ENCODE data around the gene UBR3.
"Not testable (repeated sequence)": the region's sequence is repeated elsewhere in the genome, so short reads cannot be mapped to it uniquely, and the experiment has no call there.

UBR3 gene

GRCh38 chr2:169822785-169823392, 4.4 kb upstream of the UBR3 start:
- no peak for DNase-seq (ENCODE audit: low read depth)

GRCh38 chr2:169823996-169824372, 3.3 kb upstream of the UBR3 start:
- no peak for DNase-seq (ENCODE audit: low read depth)

GRCh38 chr2:169824373-169825333, 2.6 kb upstream of the UBR3 start, which contains the start of gene METTL5:
Gene METTL5 (minus strand): TSS chr2:169824905. CDS start chr2:169824597, 308 bp downstream.
- DNase-seq (ENCODE audit: low read depth) = peak; percentile 62

- no peak for DNase-seq (ENCODE audit: low read depth)
Observed at GRCh38 chr2:169828141-169828811, 1.0 kb downstream of the UBR3 start.

GRCh38 chr2:169834401-169834800, 7.1 kb downstream of the UBR3 start:
- no peak for DNase-seq (ENCODE audit: low read depth)

GRCh38 chr2:169838743-169839489, 11.7 kb downstream of the UBR3 start:
- DNase-seq (ENCODE audit: low read depth) = no peak

GRCh38 chr2:169839954-169840746, 12.9 kb downstream of the UBR3 start:
- DNase-seq (ENCODE audit: low read depth) = no peak

- no peak for DNase-seq (ENCODE audit: low read depth)
Observed at GRCh38 chr2:169840747-169841142, 13.5 kb downstream of the UBR3 start.

GRCh38 chr2:169841625-169842024, 14.4 kb downstream of the UBR3 start:
- DNase-seq (ENCODE audit: low read depth) = not testable (repeated sequence)

- DNase-seq (ENCODE audit: low read depth) = no peak
Observed at GRCh38 chr2:169845016-169845415, 17.8 kb downstream of the UBR3 start.

- DNase-seq (ENCODE audit: low read depth) = not testable (repeated sequence)
Observed at GRCh38 chr2:169848959-169849693, 21.9 kb downstream of the UBR3 start.

GRCh38 chr2:169849710-169850109, 22.5 kb downstream of the UBR3 start:
- DNase-seq (ENCODE audit: low read depth) = no peak

GRCh38 chr2:169853041-169853668, 25.9 kb downstream of the UBR3 start:
- no peak for DNase-seq (ENCODE audit: low read depth)

GRCh38 chr2:169855281-169856258, 28.3 kb downstream of the UBR3 start:
- not testable (repeated sequence) for DNase-seq (ENCODE audit: low read depth)

- no peak for DNase-seq (ENCODE audit: low read depth)
Observed at GRCh38 chr2:169859423-169859822, 32.2 kb downstream of the UBR3 start.

GRCh38 chr2:169860149-169860548, 32.9 kb downstream of the UBR3 start:
- DNase-seq (ENCODE audit: low read depth) = no peak

- no peak for DNase-seq (ENCODE audit: low read depth)
Observed at GRCh38 chr2:169862816-169863215, 35.6 kb downstream of the UBR3 start.

- no peak for DNase-seq (ENCODE audit: low read depth)
Observed at GRCh38 chr2:169865492-169865891, 38.2 kb downstream of the UBR3 start.

- DNase-seq (ENCODE audit: low read depth) = not testable (repeated sequence)
Observed at GRCh38 chr2:169866230-169866629, 39.0 kb downstream of the UBR3 start.
